Daoy (cell line): Measurements from ENCODE around the gene PIH1D1. TPM values are rescaled to one million over a fixed set of nuclear protein-coding genes. Genes with fewer than 3 reads are reported as not detected.
"Not testable (repeated sequence)": the region's sequence is repeated elsewhere in the genome, so short reads cannot be mapped to it uniquely, and the experiment has no call there.

Experiments
- DNase-seq: peaks from one replicate; pipeline ENCODE4 v3.0.0-alpha.2; 2015; ENCODE audit warnings: low read depth
- total RNA-seq: library from RNA; depleted of rRNA; stranded (reverse); fragments of >200 nt; shearing (Covaris generic); gene quantifications from 2 replicates; pipeline ENCODE4 v1.2.3, GENCODE V29; 2014

Gene PIH1D1
- total RNA-seq, 1 experiment from 2014 or later = 146 TPM

- no peak for DNase-seq
These were observed 29.5 kb upstream of the PIH1D1 start for GRCh38 chr19:49481020-49481683.

- DNase-seq = no peak
These were observed 28.5 kb upstream of the PIH1D1 start for GRCh38 chr19:49479975-49480628.

- peak; percentile 42 for DNase-seq
These were observed 24.6 kb upstream of the PIH1D1 start for GRCh38 chr19:49475995-49476880.

- DNase-seq = no peak
These were observed 23.7 kb upstream of the PIH1D1 start for GRCh38 chr19:49475191-49475917.

GRCh38 chr19:49474542-49474924 is 22.9 kb upstream of the PIH1D1 start:
- no peak for DNase-seq

GRCh38 chr19:49473868-49474541 is 22.4 kb upstream of the PIH1D1 start, which contains the start of gene FLT3LG:
TSS of gene FLT3LG (plus strand) at chr19:49474215. CDS start at chr19:49474640, 425 bp downstream.
- DNase-seq = peak; percentile 86

- DNase-seq = not testable (repeated sequence)
These were observed 21.9 kb upstream of the PIH1D1 start for GRCh38 chr19:49473501-49473867.

- DNase-seq = no peak
These were observed 21.3 kb upstream of the PIH1D1 start for GRCh38 chr19:49472936-49473335.

- DNase-seq = no peak
These were observed 19.0 kb upstream of the PIH1D1 start for GRCh38 chr19:49470615-49470978.

GRCh38 chr19:49469828-49470614 is 18.4 kb upstream of the PIH1D1 start:
- DNase-seq = no peak

- DNase-seq = peak; percentile 63
These were observed 17.3 kb upstream of the PIH1D1 start for GRCh38 chr19:49468746-49469447.

- DNase-seq = no peak
These were observed 16.6 kb upstream of the PIH1D1 start for GRCh38 chr19:49468199-49468598.

GRCh38 chr19:49465371-49465770 is 13.8 kb upstream of the PIH1D1 start:
- DNase-seq = no peak

GRCh38 chr19:49463960-49464740 is 12.5 kb upstream of the PIH1D1 start:
- DNase-seq = no peak

GRCh38 chr19:49462492-49462891 is 10.9 kb upstream of the PIH1D1 start:
- no peak for DNase-seq

- no peak for DNase-seq
These were observed 10.0 kb upstream of the PIH1D1 start for GRCh38 chr19:49461656-49462055.

GRCh38 chr19:49461130-49461529 is 9.5 kb upstream of the PIH1D1 start:
- not testable (repeated sequence) for DNase-seq

- DNase-seq = no peak
These were observed 7.8 kb upstream of the PIH1D1 start for GRCh38 chr19:49459388-49459787.

GRCh38 chr19:49458567-49458903 is 6.9 kb upstream of the PIH1D1 start:
- DNase-seq = no peak
